HL-60/S4 (cell line): ENCODE data around the gene RRP36.

Source experiments
- in situ Hi-C: fragments of 300-500 bp; cut with MboI; formaldehyde crosslinking; loops from 2 replicates; pipeline ENCODE4 v1.14.3; 2022; ENCODE audit warnings: low sequenced_read_pairs

The RRP36 gene

DNA sequence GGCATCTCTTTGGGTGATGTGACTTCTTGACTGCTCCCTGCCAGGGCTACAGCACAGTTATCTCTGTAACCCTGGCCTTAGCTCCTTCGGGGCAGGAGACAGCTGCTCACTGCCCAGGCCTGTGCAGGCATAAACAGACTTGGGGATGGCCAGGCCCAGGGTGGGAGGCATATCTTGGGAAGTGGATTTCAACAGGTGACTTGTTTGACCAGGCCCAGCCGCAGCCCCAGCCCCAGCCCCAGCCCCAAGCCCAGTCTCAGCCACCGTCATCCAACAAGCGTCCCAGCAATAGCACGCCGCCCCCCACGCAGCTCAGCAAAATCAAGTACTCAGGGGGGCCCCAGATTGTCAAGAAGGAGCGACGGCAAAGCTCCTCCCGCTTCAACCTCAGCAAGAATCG, 15.2 kb upstream of the RRP36 start:
- in situ Hi-C loops = no loop called here

DNA sequence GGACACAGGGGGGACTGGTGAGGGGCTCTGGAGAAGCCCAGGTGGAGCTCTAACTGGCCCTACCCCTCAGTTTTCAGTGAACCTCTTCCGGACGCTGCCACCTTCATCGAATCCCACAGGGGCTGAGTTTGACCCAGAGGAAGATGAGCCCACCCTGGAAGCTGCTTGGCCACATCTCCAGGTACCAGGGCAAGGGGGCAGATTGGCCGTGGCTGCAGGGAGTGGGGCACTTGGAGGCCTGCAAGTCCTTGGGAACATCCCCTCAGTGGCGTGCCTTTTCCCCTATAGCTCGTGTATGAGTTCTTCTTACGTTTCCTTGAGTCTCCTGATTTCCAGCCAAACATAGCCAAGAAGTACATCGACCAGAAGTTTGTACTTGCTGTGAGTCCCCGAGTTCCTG, 14.3 kb upstream of the RRP36 start:
- in situ Hi-C loops = no loop called here

DNA sequence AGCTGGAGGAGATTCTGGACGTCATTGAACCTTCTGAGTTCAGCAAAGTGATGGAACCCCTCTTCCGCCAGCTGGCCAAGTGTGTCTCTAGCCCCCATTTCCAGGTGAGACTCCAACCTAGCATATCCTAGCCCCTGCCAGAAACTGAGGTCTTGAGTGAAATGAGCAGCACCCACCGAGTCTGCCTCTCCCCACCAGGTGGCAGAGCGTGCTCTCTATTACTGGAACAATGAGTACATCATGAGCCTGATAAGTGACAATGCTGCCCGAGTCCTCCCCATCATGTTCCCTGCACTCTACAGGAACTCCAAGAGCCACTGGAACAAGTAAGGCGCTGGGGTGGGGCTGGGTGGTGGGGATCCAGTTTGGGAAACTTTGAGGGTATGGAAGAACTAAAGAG, 12.3 kb upstream of the RRP36 start:
- in situ Hi-C loops = no loop called here

DNA sequence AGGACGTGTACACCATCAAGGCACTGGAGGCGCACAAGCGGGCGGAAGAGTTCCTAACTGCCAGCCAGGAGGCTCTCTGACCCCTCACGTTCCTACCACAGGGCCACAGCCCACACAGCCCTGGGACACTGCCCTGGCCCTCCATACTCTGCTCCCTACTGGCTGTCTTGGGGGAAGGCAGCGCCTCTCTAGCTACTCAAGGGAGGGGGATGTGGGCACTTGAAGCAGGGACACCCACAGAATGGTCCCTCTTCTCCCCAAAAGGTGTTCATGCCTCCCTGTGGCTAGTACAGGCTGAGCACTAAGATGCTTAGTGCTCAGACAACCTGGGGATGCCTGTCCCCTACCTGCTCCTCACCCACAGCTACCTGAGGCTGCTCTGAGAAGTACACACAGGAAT, 10.2 kb upstream of the RRP36 start:
- in situ Hi-C loops = no loop called here

DNA sequence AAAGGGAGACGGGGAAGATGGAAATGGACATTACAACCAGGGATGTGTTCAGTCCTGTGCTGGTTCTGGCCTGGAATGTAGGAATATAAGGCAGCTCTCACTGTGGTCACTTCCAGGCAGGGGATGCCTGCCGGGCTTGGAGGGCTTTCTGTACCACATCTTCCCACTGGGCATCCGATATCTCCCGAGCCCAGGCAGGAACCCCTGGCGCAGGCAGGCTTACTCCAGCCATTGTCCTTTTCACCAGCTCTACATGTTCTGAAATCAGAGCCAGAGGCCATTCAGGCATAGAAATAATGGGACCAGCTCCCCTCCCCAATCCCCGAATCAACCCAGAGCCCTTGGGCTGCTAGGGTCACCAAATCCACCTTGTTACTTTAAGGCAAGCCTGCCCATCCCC, 9.1 kb upstream of the RRP36 start:
- in situ Hi-C loops = no loop called here

DNA sequence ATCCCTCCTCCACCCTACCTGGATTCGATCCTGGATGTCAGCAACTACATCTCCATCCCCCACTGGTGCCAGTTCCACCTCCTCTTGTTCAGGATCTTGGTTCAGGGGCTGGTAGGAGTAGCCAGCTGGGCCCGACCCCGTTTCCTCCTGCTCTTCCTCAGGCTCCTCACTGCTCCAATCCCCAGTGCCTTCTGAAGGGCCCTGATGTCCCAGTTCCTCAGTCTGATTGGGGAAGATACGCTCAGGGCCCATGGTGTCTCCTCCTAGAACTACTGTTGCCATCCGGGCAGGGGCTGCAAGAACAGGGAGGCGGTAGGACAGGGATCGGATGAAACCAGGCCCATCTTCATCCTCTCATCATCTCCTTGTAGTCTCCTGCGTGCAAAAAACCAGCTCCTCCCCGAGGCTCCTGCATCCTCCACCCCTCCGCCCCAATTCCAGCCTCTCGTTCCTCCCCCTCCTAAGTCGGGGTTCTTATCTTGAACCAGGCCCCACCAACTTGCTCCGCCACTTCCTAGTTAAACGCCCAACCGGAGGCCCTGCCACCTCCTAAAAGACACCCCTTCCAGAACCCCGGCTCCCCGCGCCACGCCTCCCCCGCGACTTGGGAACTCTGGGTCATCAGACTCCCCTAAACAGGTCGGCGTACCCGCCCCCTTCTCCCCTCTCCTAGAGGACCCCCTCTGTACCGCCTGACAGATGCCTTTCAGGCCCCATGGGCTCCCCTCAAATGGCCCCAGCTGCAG, 8.2 kb upstream of the RRP36 start:
- in situ Hi-C loops = no loop called here

DNA sequence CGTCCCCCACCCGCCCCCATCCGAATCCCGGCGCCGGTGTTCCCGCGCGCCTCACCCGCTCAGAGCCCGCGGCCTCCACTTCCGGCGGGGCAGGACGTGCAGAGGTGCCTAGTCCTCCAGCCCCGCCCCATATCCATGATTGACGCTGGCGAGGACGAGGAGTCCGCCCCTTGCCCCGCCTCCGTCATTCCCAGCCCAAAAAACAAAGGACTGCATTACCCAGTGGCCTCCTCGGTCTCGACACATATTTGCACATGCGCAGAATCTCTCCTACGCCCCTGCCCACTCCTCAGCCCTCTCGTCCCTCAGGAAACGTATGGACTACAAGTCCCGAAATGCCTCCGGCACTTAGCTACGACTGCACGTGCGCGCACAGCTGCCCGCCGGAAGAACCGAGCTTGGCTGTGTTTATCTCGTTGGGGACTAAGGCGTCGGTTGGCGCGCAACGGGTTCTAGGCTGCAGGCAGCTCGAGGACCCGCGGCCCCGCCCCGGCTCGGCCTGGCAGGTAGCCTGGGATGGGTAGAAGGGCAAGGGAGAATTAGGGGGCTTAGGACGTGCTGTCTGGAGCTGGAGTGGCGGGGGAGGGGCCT, 7.5 kb upstream of the RRP36 start, which contains the start of the genes KLHDC3 and MEA1:
Gene KLHDC3, plus strand, starts transcription at position 407 of the 591 bp plus-strand sequence. CDS start 2,944 bp downstream, outside the sequence.
Gene MEA1, minus strand, starts transcription at position 104 of the 591 bp plus-strand sequence. CDS start 133 bp downstream, outside the sequence.
- in situ Hi-C loops = no loop called here

DNA sequence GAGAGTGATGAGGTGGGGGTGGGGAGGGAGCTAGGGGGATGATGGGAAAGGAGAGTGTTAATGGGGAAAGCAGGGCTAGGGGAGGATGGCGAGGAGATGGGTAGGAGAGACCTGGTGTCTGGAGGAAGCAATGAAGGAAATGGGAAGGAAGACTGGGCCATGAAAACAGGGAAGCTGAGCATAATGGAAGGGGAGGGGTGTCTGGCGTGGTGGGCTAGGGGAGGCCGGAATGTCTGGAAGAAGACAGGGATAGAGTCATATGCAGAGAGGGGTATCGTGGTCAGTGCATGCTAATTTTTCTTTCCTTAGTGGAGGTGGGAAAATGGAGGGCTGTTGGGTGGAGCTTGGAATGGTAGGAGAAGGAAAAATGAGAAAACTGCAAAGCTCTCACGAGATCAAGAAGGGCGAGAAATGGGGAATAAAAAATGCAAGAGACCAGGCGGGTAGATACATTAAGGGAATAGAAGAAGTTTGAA, 7.0 kb upstream of the RRP36 start:
- in situ Hi-C loops = no loop called here

DNA sequence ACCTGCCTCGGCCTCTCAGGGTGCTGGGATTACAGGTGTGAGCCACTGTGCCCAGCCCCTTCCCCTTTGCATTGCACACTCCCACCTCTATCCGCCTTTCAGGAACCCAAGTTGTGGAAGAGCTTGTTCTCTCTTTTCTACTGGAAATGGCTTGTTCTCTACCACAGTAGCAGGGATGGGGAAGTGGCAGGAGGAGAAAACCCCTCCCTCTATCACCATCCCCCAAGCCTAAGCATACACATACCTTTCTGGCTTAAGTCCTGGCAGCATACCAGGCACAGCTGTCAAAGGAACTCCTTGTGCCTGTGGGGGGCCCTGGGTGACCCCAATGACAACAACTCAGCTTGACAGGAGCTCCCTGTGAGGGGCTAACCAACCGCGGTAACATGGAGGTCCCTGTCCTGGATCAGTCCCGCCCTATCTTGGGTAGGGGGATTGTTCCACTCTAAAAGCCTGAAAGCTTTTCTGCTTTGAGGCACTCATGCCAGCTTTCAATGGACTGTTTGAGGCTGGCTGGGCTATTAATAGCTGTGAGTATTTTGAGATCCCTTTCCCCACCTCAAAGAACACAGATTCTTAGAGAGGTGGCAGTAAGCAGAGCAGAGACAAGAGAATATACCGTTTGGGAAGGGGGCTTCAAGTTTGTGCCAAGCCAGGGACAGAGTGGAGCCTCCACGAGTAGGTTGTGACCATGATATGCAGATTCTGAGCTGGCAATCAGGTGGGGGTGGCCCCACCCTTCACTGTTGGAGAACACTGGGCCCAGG, 5.1 kb upstream of the RRP36 start:
- in situ Hi-C loops = no loop called here

DNA sequence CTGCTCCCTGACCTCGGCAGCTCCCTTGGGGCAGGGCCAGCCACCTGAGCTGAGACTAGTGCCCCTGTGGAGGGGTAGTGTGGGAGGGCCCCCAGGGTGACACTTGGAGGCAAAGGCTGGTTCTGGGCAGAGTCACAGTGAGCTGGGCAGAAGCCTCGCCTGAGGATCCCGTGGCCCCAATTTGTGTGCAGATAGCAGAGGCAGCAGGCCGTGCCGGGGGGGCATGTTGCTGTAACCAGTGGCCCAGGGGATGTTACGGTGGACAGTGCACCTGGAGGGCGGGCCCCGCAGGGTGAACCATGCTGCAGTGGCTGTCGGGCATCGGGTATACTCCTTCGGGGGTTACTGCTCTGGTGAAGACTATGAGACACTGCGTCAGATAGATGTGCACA, 4.5 kb upstream of the RRP36 start:
- in situ Hi-C loops = no loop called here

DNA sequence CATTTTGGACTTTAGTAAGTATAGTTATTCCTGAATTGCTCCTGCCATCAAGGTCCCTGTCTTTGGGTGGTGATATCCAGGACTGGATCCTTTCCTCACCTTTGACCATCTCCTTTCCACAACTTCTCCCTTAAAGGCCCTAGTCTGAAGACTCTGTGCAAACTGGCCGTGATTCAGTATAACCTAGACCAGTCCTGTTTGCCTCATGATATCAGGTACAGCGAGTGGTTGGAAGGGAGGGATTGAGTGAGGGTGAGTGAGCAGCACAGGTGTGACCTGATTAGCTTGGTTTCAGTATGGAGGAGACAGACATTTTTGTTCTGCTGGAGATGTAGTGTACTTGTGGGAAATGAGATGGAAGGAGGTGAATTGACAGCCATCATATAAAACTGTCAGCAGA, 2.3 kb upstream of the RRP36 start:
- in situ Hi-C loops = no loop called here

DNA sequence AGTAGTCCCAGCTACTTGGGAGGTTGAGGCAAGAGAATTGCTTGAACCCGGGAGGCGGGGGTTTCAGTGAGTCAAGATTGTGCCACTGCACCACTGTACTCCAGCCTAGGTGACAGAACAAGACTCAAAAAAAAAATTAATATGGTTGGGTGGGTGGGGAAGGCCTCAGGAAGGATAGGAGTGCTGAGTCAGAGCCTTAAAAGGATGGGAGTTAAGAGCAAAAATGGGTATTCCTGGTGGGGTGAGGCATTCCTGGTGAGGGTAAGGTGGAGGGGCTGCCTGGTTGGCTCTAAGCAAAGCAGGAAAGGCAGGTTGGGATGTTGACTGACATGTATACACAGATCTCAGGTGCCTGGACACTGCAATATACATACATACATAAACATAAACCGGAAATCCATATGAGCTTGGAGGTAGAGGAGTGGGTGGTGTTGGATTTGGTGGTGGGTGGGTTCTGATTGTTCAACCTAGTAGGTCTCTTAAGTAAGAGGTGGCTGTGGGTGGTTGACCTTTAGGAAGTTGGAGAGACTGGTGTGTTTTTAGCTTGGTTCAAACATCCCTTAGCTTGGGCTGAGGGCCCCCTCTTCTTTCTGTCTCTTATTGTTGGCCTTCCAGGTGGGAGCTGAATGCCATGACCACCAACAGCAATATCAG, 1.2 kb upstream of the RRP36 start:
- in situ Hi-C loops = no loop called here

DNA sequence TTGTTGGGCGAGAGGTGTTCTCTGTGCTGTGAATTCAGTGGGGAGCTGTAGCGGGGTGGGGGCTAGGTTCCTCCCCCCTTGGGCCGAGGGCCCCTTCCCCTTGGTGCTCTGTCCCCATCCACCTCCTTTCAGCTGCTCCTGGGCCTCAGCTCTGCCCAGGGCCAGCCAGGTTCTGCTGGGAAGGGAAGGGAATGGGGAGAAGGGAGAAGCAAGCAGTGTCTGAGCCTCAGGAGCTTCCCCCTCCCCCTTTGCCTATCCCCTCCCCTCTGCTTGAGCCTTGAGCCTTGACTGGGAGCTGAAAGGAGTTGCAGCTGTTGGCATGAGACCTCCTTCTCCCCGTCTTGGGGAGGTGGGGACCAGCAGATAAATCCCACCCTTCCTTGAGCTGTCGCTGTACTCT, 576 bp upstream of the RRP36 start:
- in situ Hi-C loops = no loop called here

DNA sequence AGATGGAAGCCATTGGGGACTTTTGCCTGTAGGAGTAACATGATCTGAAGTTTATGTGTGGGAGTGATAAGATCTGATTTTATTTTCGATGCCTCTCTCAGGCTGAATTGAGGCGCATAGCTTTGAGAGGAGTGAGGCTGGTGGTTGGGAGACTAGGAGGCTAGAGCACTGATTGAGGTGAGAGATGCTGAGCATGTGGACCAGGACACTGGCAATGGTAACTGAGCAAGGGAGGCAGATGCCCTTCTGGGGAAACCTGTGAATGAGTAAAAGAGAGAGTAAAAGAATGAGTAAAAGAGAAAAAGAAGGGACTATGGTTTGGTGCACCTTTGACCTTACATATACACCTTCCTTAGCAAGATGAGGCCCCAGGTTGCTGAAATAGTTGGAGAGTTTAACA, 3.0 kb downstream of the RRP36 start:
- in situ Hi-C loops = no loop called here

DNA sequence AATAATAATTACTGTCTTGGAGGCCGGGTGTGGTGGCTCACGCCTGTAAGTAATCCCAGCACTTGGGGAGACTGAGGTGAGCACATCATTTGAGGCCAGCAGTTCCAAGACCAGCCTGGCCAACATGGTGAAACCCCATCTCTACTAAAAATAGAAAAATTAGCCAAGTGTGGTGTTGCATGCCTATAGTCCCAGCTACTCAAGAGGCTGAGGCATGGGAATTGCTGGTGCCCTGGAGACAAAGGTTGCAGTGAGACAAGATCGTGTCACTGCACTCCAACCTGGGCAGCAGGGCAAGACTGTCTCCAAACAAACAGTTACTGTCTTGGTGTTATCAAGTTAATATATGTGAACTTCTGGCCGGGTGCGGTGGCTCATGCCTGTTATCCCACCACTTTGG, 4.9 kb downstream of the RRP36 start:
- in situ Hi-C loops = no loop called here

DNA sequence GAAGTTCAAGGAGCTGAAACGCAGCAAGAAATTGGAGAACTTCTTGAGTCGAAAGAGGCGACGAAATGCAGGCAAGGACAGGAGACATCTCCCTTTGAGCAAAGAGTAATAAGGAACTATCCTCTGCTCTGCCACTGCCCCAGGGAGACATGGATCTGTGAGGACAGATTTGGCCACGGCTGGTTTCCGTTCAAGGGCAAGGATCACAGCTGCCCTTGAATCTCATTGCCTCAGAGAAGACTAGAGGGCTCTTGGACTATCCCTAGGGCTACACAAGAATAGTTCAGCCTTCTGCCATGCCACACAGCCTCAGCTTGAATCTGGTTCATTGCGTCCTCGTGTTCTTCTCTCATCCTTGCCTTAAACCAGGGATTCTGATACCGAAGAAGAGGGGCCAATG, 7.7 kb downstream of the RRP36 start:
- in situ Hi-C loops = no loop called here

DNA sequence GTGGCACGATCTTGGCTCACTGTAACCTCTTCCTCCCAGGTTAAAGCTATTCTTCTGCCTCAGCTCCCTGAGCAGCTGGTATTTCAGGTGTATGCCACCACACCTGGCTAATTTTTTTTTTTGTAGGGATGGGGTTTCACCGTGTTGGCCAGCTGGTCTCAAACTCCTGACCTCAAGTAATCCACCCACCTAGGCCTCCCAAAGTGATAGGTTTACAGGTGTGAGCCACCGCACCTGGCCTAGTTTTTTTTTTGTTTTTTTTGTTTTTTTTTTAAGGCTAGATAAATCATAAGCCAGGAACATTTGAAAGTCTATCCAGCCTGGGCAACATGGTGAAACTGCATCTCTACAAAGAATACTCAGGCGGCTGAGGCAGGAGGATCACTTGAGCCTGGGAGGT, 10.9 kb downstream of the RRP36 start:
- in situ Hi-C loops = no loop called here

DNA sequence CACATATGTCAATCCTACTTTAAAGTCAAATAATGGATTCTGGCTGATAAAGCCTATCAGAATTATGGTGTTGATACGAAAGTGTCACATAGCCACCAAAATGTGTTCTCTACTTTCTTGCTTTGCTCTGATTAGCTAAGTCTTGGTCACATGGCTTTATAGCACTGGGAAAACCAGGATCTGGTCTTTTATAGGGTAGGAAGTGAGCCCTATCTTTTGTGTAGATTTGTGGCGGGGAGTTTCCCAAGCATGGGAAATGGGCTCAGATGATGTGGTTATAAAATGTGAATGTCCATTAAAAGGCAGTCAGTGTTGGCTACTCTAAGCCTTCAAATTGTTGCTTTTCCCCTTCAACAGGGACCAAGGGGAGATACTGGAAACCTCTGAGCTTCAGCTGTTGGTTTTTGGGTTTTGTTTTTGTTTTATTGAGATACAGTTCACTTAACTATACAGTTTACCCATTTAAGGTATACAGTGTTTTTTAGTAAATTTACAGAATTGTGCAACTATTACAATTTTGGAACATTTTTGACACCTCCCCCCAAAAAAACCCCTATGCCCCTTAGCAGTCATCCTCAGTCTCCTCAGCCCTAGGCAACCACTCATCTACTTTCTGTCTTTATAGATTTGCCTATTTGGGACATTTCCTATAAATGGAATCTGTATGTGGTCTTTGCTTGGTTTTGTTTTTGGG, 12.2 kb downstream of the RRP36 start:
- in situ Hi-C loops = no loop called here

DNA sequence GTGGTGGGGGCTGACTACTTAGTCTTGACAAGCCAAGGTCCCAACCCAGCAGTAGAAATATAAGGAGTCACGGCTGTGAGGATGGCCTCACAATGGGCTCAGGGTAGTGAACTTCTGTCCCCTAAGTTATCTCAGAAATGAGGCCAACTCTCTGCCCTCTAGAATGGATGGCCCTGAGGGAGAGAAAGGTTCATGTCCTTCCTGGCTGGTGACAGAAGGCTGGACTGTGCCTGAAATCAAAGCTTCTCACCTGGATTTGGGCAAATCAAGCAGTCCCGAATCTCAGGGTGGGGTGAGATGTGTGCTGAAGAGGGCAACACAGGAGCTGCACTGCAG, 12.7 kb downstream of the RRP36 start:
- in situ Hi-C loops = no loop called here

DNA sequence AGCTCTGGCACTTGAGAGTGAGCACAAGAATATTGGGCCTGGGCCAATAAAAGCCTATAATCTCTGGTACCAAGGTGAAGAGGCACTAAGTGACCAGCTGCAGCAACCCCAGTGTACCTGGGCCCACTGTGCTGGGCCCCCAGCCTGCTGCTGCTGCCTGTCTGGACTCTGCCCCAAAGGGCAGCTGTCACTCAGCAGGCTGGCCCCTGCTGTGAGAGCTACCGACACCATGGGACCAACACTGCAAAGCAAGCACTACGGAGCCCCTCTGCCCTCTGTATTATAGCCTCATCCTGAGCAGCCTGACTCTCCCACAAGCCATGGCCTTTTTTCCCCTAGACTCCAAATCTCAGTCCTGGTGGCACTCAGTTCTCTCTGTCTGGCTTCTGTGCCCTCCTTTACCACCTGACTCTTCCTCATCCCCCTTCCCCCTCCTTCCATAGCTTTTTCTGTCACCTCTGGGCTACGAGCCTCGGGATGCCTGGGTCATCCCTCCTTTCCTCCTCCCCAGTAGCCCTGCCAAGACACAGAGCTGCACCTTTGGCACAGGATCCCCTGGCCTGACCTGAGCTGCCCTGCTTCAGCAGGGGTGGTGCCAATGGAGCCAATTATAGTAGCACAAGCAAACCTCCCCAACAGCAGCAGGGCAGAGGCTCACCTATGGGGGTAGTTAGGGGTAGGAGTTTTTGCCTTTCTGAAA, 14.2 kb downstream of the RRP36 start:
- in situ Hi-C loops = no loop called here
